Neuron (in vitro differentiated cells): ENCODE data around the gene OR4M2.
"Not testable (repeated sequence)": the region's sequence is repeated elsewhere in the genome, so short reads cannot be mapped to it uniquely, and the experiment has no call there.

Source experiments
- H2AFZ ChIP-seq: one replicate; pipeline ENCODE4 v1.6.1; 2013; ENCODE audit warnings: low read depth, mild to moderate bottlenecking, inconsistent platforms, low read length, moderate library complexity
- H3K27me3 ChIP-seq: one replicate; pipeline ENCODE4 v1.6.1; 2013; ENCODE audit warnings: low read length; ENCODE audit not compliant: insufficient read depth
- H3K36me3 ChIP-seq: one replicate; pipeline ENCODE4 v1.6.1; 2013; ENCODE audit warnings: low read length; ENCODE audit not compliant: insufficient read depth
- H3K4me1 ChIP-seq: one replicate; pipeline ENCODE4 v1.6.1; 2013; ENCODE audit warnings: low read length; ENCODE audit not compliant: insufficient read depth
- H3K4me3 ChIP-seq: 2 replicates; pipeline ENCODE4 v1.5.1; 2013; ENCODE audit warnings: mild to moderate bottlenecking, low read length, moderate library complexity
- H3K9me3 ChIP-seq: one replicate; pipeline ENCODE4 v1.6.1; 2013; ENCODE audit warnings: low read length

The OR4M2 gene

GRCh38 chr15:22080227-22080626 lies at the start of gene OR4M2:
OR4M2 (plus strand) TSS chr15:22080527; CDS start chr15:22080625, 98 bp downstream.
- not testable (repeated sequence) for H2AFZ ChIP-seq, H3K27me3 ChIP-seq, H3K36me3 ChIP-seq, H3K4me3 ChIP-seq, H3K9me3 ChIP-seq, H3K4me1 ChIP-seq

- not testable (repeated sequence) for H3K36me3 ChIP-seq, H3K4me1 ChIP-seq, H3K4me3 ChIP-seq, H3K9me3 ChIP-seq, H3K27me3 ChIP-seq, H2AFZ ChIP-seq
Observed at GRCh38 chr15:22069267-22069666, 11.1 kb upstream of the OR4M2 start.

GRCh38 chr15:22081386-22081785 lies 1.1 kb downstream of the OR4M2 start:
- H3K36me3 ChIP-seq, H2AFZ ChIP-seq, H3K4me1 ChIP-seq, H3K27me3 ChIP-seq, H3K4me3 ChIP-seq, H3K9me3 ChIP-seq: not testable (repeated sequence)

GRCh38 chr15:22098616-22099253 lies 18.4 kb downstream of the OR4M2 start:
- not testable (repeated sequence) for H3K27me3 ChIP-seq, H3K36me3 ChIP-seq, H2AFZ ChIP-seq, H3K4me1 ChIP-seq, H3K4me3 ChIP-seq, H3K9me3 ChIP-seq

GRCh38 chr15:22099289-22099891 lies 19.1 kb downstream of the OR4M2 start:
- H3K9me3 ChIP-seq, H3K27me3 ChIP-seq, H2AFZ ChIP-seq, H3K4me3 ChIP-seq, H3K36me3 ChIP-seq, H3K4me1 ChIP-seq: not testable (repeated sequence)

- H3K36me3 ChIP-seq, H2AFZ ChIP-seq, H3K27me3 ChIP-seq, H3K4me1 ChIP-seq, H3K9me3 ChIP-seq, H3K4me3 ChIP-seq: not testable (repeated sequence)
Observed at GRCh38 chr15:22122033-22122432, 41.7 kb downstream of the OR4M2 start.
